ENCODE results near the gene KPNB1.

DNA sequence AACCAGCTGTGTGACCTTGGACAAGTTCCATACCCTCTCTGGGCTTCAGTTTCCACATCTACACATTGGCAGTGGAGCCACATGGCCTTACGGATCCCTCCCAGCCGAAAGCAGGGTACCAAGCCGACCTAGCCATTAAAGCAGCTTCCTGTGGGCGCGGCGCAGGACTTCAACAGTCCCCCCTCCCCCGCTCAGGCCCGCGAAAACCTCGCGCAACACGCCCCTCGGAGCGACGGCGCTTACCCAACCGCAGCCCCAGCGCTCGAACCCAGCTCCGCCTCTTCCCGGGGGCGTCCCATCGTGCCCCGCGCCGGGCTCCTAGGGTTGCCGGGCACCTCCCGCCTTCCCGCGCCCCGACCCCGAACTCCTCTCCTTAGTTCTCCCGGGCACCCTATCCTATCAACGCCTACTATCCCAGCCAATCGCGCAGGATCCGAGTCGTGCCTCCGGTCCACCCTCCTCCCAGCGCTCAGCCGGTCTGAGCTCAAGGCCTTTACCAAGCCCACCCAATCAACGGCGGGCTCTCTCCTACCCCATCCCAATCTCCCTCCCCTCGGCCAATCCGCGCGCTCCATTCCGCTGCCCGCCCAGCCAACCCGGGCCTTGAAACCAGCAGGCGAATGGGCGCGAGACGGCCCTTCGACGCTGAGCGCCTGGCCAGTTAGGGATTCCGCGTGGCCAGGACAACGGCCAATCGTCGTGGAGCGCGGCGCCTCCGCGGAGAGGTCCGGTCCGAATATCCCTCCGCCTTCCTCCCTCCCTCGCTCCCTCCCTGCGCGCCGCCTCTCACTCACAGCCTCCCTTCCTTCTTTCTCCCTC is at the start of gene KPNB1:
- TF ChIP-seq, protein P1, sequence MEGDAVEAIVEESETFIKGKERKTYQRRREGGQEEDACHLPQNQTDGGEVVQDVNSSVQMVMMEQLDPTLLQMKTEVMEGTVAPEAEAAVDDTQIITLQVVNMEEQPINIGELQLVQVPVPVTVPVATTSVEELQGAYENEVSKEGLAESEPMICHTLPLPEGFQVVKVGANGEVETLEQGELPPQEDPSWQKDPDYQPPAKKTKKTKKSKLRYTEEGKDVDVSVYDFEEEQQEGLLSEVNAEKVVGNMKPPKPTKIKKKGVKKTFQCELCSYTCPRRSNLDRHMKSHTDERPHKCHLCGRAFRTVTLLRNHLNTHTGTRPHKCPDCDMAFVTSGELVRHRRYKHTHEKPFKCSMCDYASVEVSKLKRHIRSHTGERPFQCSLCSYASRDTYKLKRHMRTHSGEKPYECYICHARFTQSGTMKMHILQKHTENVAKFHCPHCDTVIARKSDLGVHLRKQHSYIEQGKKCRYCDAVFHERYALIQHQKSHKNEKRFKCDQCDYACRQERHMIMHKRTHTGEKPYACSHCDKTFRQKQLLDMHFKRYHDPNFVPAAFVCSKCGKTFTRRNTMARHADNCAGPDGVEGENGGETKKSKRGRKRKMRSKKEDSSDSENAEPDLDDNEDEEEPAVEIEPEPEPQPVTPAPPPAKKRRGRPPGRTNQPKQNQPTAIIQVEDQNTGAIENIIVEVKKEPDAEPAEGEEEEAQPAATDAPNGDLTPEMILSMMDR (conservative IDR thresholded peaks at IDR 0.05; ENCODE audit: low read depth in 2 of 2), result no peak
- TF ChIP-seq, protein P2, sequence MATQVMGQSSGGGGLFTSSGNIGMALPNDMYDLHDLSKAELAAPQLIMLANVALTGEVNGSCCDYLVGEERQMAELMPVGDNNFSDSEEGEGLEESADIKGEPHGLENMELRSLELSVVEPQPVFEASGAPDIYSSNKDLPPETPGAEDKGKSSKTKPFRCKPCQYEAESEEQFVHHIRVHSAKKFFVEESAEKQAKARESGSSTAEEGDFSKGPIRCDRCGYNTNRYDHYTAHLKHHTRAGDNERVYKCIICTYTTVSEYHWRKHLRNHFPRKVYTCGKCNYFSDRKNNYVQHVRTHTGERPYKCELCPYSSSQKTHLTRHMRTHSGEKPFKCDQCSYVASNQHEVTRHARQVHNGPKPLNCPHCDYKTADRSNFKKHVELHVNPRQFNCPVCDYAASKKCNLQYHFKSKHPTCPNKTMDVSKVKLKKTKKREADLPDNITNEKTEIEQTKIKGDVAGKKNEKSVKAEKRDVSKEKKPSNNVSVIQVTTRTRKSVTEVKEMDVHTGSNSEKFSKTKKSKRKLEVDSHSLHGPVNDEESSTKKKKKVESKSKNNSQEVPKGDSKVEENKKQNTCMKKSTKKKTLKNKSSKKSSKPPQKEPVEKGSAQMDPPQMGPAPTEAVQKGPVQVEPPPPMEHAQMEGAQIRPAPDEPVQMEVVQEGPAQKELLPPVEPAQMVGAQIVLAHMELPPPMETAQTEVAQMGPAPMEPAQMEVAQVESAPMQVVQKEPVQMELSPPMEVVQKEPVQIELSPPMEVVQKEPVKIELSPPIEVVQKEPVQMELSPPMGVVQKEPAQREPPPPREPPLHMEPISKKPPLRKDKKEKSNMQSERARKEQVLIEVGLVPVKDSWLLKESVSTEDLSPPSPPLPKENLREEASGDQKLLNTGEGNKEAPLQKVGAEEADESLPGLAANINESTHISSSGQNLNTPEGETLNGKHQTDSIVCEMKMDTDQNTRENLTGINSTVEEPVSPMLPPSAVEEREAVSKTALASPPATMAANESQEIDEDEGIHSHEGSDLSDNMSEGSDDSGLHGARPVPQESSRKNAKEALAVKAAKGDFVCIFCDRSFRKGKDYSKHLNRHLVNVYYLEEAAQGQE (IDR thresholded peaks at IDR 0.05; ENCODE audit: unreplicated experiment), result no peak
- no peak for TF ChIP-seq STAT1 (IDR thresholded peaks at IDR 0.05; ENCODE audit: unreplicated experiment)
